ENCODE results near the gene STXBP5.
"Not testable (repeated sequence)": the region's sequence is repeated elsewhere in the genome, so short reads cannot be mapped to it uniquely, and the experiment has no call there.

STXBP5 gene

GRCh38 chr6:147246853-147247635, 42.8 kb downstream of the STXBP5 start:
- no peak for DNase-seq (ENCODE audit: low spot score)

DNA sequence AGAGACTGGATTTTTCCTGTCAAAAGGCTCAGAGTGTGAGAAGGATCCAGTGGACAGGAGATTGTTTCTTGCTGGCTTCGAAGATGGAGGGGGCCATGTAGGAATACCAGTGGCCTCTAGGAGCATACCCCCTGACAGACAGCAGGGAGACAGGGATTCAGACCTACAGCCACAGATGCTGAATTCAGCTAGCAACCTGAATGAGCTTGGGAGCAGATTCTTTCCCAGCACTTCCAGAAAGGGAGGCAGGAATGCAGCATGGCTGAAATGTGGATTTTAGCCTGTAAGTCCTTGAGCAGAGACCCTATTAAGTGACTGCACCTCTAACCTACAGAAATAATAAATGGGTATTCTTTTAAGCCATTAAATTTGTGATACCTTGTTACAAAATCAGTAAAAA, 44.6 kb downstream of the STXBP5 start:
- no peak for DNase-seq (ENCODE audit: low spot score)

GRCh38 chr6:147251072-147251471, 46.9 kb downstream of the STXBP5 start:
- no peak for DNase-seq (ENCODE audit: low spot score)

DNA sequence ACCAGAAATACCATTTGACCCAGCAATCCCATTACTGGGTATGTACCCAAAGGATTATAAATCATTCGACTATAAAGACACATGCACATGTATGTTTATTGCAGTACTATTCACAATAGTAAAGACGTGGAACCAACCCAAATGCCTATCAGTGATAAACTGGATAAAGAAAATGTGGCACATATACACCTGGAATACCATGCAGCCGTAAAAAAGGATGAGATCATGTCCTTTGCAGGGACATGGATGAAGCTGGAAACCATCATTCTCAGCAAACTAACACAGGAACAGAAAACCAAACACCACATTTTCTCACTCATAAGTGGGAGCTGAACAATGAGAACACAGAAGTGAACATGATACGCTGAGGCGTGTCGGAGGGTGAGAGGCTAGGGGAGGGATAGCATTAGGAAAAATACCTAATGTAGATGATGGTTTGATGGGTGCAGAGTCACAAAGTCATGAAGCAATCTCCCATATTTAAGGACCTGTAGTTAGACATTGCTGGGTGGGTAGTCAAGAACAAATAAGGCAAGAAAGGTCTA, 50.8 kb downstream of the STXBP5 start:
- not testable (repeated sequence) for DNase-seq (ENCODE audit: low spot score)

DNA sequence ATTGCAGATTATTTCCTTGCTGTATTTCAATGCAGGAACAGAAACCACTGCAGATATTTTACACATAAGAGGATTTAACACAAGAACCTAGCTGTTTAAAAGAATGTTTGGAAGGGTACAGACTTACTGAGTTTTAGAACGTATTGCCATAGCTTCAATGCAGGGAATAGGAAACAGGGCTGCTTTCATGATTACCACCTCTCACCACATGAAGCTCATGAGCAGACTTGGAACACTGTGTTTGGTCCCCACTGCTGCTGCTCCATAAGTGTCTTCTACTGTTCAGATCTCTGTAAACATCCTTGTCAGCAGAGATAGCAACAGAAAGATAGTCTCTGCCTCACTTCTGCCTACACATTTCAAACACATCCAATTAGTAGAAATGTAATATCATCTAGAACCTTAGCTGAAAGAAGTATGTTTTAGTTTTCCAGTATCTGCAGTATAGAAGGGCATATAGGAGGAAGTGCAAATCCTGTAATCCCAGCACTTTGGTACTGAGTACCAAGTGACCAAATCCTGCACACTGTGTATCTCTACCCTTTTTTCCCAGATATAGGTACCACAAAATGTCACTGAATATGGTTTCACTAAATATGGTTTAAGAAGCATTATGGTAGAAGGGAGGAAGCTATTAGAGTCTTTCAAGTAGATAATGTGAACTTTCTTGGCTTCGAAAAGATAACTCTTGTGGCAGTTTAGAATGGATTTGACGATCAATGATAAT, 51.9 kb downstream of the STXBP5 start:
- no peak for DNase-seq (ENCODE audit: low spot score)

DNA sequence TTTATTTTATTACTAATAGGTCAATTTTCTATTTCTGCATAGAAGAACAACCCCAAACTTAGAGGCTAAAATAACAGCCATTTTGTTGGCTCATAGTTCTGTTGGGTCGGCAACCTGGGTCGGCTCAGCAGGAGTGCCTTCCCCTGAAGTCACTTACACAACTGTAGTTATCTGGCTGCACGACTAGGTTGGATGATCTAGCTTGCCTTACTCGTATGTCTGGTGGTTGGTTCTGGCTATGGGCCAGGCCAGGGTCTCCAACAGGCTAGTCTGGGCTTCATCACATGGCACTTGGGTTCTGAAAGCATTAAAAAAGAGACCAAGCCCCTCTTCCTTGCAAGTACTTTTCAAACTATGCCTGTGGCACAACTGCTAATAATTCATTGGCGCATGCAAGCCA, 53.5 kb downstream of the STXBP5 start:
- DNase-seq (ENCODE audit: low spot score): no peak

- no peak for DNase-seq (ENCODE audit: low spot score)
Measured at GRCh38 chr6:147260091-147260490, 55.9 kb downstream of the STXBP5 start.

DNA sequence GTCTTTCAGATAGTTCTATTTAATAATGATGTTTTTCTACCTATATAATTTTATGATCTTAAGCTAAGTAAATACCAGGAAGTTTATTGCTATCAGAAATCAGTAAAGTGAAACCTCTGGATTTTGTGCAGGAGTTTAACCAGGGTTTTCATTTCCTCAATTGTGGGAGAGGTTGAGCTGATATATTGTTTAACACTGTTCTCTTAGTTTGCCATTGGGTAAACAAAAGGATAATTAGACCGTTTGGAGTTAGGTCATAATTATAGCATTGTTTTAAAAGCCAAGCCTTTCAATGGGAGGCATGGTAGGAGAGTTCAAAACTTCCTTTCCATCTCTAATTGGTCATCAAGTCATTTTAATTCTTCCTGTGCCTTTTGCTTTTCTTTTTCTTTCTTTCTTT, 58.7 kb downstream of the STXBP5 start:
- DNase-seq (ENCODE audit: low spot score): no peak

- no peak for DNase-seq (ENCODE audit: low spot score)
Measured at GRCh38 chr6:147266821-147267220, 62.6 kb downstream of the STXBP5 start.

DNA sequence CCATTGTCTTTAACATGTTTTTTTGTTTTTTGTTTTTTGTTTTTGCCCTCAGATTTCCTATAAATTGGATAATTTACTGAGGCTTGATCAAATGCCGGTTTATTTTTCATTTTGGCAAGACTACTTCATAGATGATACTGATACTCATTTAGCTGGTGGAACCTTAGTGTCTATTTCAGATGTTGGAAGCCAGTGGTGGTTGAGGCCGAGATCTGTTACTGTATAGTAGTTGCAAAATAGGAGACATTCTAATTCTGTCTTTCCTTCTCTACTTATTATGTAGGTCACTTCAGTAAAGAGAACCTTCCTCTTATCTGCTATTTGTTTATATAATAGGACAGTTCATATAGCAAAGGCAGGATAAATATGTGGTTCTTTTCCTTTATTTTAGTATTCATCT, 63.4 kb downstream of the STXBP5 start:
- DNase-seq (ENCODE audit: low spot score): no peak

GRCh38 chr6:147268254-147268653, 64.0 kb downstream of the STXBP5 start:
- DNase-seq (ENCODE audit: low spot score): no peak

GRCh38 chr6:147274012-147274411, 69.8 kb downstream of the STXBP5 start:
- no peak for DNase-seq (ENCODE audit: low spot score)

DNA sequence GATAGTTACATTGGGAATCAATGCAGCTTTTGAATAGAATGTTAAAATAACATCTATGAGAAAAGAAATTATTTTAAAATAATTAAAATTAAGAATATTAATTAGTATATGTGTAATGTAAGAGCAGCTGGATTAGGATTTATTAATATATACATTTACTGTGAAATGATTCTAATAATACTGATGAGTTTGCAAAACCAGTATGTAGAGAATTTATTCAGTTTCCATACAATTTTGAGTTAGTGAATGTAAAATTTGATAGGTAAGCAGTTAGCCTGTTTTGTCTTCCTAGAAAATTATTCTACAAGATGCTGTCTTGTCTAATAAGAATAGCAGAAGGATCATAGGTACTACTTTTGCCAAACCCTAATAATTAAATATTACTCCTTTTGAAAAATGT, 70.6 kb downstream of the STXBP5 start:
- no peak for DNase-seq (ENCODE audit: low spot score)

- no peak for DNase-seq (ENCODE audit: low spot score)
Measured at GRCh38 chr6:147278891-147279290, 74.7 kb downstream of the STXBP5 start.

GRCh38 chr6:147279427-147279826, 75.2 kb downstream of the STXBP5 start:
- peak; percentile 31 for DNase-seq (ENCODE audit: low spot score)

GRCh38 chr6:147281895-147282565, 77.8 kb downstream of the STXBP5 start:
- no peak for DNase-seq (ENCODE audit: low spot score)

DNA sequence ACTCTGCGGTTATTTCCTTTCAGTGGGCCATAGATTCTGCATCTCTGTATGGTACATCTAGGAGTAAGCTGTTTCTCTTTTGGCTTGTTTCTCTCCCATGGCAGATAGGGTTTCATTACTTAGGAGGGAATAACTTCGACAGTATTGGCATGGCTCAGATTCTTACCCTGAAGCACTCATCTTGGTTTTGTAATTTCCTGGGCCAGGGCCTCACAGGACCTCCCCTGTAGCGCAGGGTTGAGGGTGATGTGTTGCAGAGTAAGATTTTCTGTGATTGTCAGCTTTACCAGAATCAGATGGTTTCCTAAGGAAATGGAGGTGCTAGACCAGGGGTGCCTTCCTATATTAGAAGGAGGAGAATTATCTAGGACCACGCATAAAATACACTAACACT, 78.3 kb downstream of the STXBP5 start:
- no peak for DNase-seq (ENCODE audit: low spot score)

DNA sequence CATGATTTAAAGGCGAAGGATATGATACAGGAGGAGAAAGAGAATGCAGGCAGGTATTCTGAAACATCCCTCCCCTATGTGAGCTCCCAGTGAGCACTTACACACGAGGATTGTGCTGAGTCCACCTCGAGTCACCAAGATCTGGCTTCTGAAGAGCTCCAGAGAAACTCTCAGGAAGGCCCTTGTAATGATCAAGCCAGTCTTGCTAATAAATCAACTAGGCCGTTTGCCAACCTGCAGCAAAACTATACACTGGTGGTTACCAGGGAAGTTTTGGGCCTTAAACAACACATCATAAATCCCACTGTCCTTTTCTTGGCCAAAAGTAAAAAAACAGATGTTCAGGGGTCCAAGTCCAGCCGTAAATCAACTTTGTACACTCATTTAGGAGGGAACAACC, 79.2 kb downstream of the STXBP5 start:
- peak; percentile 5 for DNase-seq (ENCODE audit: low spot score)

DNA sequence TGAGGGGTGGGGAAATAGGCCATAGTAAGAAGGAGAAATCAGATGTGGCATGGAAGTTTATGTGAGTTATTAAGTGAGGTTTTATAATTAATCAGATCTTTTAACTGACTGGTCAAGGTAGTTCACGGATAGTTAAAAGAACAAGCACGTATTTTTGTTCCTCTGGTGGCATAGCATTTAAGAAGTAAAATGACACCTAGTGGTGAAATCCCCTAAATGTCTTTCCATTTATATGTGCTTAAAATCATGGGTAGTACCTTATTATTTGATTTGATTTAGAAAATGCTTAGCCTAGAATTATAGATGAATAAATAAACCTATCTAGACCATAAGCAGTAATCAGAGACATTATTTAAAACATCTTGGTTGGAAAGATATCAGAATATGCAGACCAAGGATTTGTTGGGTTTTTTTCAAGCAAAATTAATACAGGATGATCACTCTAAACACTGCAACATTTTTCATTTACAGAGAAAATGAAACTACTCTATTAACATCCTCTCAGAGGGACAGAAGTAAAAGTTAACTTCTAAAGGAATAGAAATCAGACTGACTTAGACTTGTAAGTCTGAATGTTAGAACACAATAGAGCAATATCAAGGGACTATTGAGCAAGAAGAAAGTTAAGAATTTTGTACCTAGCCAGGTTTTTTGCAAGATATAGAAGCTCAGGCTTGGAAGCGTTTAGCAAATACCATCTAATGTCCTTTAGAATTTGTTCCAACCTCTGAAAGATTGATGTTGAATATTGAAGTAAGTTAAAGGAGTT, 81.1 kb downstream of the STXBP5 start:
- DNase-seq (ENCODE audit: low spot score): peak; percentile 42

DNA sequence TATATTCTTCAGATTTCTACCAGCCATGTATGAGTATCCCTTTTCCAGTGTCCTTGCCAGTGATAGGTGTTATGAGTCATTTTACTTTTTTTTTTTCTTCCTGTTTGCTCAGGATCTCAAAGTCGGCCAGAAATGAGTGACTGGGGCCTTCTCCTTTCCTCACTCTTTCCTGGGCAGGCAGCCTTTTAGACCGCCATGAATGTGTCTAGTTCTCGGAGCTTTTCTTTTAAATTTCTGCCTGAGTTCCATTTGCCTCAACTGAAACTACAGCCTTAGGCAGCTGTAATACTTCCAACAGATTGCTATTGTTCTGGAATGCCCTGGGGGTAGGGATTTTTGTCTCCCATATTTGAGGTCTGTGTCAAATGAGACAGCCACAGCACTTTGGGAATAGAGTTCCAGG, 83.7 kb downstream of the STXBP5 start:
- peak; percentile 35 for DNase-seq (ENCODE audit: low spot score)

GRCh38 chr6:147297124-147297523, 92.9 kb downstream of the STXBP5 start:
- DNase-seq (ENCODE audit: low spot score): no peak
